Endothelial cell of coronary artery (primary cell): Measurements from ENCODE around the gene C2orf49. TPM values are rescaled to one million over a fixed set of nuclear protein-coding genes. Genes with fewer than 3 reads are reported as not detected.

ENCODE experiments used
- total RNA-seq: library from RNA; depleted of rRNA; stranded (reverse); fragments of >200 nt; gene quantifications from 2 replicates; pipeline ENCODE4 v1.2.3, GENCODE V29; 2014

Gene C2orf49
- total RNA-seq, result 11.8 and 18.1 TPM in 2 replicates

GRCh38 chr2:105337122-105338019 lies at the start of gene C2orf49:
Gene C2orf49 (plus strand): TSS chr2:105337540. CDS start chr2:105337588, 48 bp downstream.

DNA sequence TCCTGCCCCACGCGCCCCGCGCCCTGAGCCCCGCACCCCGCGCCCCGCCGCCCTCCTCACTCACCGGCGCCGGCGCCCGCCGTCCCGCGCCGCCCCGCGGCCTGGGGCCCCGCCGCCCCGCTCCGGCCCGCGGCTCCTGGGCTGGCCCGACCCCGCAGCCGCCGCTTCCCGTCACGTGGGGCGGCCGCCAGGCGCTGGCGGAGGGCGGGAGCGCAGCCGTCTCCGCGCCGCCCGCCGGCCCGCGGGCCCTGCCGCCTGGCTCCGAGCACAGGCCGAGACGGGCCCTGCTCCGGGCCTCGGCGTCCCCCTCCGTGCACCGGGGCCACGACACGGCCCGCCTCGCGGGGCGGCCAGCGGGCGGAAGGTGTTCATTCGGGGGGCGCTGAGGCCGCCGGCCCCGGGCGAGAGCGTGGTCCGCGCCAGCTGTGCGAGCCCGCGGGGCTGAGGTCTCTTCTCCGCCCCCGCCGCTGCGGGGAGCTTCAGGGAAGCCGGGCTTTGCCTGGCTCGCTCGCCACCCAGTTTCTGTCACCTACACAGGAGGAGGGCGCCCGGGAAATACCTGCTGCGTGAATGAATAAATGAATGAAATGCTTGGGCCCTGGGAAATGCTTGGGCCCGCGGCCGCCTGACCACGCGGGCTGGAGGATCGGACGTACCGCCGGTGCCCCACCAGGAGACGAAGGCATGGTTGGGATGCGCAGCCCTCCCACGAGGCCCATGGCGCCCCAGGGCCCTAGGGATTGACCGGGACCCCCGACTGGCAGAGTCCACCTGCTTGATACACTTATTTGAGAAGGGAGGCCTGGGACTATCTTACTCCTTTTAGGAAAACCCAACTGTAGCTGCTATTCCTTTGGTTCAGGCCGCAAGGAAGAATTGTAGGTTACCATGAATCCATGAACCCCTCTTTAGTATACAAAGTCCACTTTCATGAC lies 7.5 kb upstream of the C2orf49 start, which contains the start of gene TGFBRAP1:
Gene TGFBRAP1 (minus strand): TSS at position 175 of the 935 bp plus-strand sequence. CDS start 21,434 bp downstream, outside the sequence.

DNA sequence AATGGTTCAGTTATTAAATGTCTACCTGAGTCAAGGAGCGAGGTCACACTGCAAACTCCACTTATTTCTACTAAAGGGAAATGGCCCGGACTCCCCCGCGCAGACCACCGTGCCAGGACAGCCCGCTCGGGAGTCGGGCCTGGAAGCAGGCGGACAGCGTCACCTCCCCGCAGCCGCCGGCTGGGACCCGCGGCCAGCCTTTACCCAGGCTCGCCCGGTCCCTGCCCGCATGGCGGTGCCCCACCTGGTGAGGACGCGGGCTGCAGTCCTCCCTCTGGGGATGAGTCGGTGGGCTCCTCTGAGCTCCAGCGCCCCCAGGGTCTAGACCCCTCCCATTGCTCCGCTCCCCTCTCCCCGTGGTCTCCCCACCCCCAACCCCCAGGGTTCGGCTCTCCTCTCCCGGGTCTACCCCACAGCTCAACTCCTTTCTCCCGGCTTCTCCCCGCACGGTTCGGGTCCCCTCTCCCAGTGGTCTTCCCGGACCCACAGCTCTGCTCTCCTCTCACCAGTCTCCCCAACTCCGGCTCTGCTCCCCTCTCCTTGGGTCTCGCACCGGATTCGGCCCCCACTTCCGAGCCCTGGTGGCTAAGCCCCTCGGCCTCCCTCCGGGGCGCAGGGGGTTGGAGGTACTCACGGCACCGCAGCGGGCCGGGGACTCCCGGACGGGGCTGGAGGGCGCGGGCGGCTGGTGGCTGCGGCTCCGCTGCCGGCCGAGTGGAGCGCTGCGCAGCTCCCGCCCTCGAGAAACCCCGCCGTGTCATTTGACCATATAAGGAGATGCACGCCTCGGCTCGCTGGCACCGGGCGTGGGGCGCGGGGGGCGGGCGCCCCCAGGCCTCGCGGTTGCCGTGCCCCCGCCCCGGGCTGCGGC lies 61.2 kb downstream of the C2orf49 start, which contains the start of gene FHL2:
Gene FHL2 (minus strand): TSS at position 716 of the 871 bp plus-strand sequence. CDS start 12,535 bp downstream, outside the sequence.

Other genes with a start within 250 kb of the C2orf49 start
- not detected in 2 replicates for gene GPR45, start 95.8 kb upstream of the C2orf49 start, total RNA-seq
- gene TGFBRAP1, start 7.8 kb upstream of the C2orf49 start, total RNA-seq, result 23.8 and 25.0 TPM in 2 replicates
- gene FHL2, start 61.5 kb downstream of the C2orf49 start, total RNA-seq, result 114 and 133 TPM in 2 replicates